ENCODE results near the gene CSH2.
A peak's percentile ranks its signal among the peaks of the same experiment; 100 is the strongest.

The CSH2 gene

DNA sequence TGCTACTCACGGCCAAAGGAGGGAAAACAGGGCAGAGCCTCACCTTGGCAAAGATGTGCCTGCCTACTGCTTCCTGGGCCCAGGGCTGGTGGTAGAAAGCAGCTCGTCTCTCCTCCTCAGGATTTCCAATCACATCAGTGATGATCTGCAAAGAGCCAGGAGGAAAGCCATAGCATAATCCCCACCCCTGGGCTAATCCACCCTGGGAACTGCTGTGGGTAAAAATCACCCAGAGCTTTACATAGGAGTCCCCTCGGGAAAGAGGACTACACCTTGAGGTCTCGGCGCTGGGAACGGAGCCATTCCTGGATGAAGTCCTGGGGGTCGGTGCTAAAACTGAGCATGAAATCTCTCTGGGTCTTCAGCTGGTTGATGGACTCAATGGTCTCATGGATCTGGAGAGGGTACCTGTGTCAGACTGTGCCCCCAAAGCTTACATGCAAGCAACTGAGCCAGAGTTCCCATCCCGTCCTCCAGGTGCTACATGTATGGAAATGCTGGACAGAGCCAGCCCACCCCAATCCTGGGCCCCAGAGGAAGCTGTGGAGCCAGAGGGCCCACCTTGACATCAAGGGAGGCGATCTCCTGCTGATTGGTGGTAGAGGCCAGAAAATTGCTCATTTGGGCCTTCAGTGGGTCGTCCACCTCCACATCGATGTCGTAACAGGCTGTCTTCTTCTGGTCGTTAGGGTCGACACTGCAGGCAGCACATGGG, 40.3 kb downstream of the CSH2 start:
- DNase-seq, result no peak

DNA sequence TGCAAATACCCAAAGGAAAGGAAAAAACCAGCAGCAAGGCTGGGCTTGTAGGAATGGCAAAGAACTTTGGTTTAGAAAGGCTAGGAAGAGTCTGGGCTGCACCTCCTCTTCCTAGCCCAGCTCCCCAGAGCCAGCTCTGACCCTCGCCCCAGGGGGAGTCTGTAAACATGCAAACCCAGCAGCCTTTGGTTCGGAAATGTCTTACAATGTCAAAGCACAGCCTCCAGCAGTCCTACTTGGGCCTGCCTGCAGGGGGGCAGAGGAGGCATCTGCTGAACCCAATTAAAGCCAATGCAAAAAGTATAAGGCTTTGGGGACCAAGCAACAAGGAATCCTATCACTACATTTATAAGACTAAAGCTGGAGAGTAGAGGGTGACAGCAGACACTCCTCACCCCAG, 41.0 kb downstream of the CSH2 start:
- no peak for DNase-seq

- DNase-seq, result no peak
Observed at GRCh38 chr17:63832014-63832413, 41.5 kb downstream of the CSH2 start.

DNA sequence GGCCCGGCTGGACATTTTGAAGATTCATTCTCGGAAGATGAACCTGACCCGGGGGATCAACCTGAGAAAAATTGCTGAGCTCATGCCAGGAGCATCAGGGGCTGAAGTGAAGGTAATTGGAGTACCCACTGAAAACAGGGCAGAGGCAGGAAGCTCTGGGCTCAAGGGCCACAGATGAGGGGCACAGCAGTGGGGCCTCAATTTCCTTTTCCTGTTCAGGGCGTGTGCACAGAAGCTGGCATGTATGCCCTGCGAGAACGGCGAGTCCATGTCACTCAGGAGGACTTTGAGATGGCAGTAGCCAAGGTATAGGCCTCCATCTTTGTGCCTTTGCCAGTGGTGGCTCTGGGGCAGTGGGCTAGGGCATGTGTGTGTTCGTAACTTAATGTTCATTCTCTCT, 42.0 kb downstream of the CSH2 start:
- no peak for DNase-seq

DNA sequence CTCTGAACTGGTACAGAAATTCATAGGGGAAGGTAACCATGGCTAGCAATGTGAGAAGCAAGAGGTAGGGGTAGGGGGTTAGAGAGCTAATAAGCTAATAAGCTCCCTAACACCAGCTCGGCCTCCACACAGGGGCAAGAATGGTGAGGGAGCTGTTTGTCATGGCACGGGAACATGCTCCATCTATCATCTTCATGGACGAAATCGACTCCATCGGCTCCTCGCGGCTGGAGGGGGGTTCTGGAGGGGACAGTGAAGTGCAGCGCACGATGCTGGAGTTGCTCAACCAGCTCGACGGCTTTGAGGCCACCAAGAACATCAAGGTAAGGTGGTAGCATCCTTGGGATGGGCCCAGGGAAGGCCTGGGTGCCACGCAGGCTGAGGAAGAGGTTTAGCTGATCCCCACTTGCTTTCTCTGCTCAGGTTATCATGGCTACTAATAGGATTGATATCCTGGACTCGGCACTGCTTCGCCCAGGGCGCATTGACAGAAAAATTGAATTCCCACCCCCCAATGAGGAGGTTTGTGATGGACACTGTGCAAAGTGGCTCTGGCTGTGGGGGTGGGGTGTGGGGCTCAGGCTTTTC, 42.5 kb downstream of the CSH2 start:
- DNase-seq, result no peak

- DNase-seq, result no peak
Observed at GRCh38 chr17:63830278-63830677, 43.2 kb downstream of the CSH2 start.

DNA sequence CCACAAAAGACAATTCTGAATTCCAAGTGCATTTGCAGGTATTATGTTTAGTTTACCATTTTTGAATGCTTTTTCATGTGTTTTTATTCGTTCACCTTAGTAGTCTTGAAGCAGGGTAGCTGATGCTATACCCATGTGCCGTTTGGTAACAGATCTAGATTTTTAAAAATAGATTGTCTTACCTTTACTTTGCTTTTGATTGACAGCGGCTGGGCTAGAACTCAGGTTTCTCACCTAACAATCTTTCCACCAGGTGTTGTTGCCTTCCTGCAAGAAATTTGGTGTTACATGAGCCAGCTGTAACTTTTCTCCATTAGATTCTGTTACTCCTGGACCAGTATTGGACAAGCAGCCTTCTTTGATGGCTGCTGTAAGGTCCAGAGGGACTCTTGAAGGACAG, 44.5 kb downstream of the CSH2 start:
- DNase-seq, result no peak

DNA sequence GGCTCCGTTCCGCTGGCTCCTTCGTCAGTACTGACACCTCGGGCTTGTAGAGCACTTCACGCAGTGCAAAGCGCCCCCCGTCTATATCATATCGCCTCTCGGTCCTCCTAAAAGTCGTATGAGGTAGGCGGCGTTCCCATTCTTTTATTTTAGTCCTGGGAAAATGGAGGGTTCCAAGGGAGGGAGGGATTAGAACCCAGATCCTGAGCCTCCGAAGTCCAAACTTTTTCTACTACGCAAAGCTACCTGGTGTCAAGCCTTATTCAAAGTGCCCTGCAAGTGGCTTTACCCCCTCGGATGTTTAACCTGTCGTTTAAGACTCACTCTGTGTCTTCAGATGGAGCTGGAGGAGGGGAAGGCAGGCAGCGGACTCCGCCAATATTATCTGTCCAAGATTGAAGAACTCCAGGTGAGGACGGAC, 45.7 kb downstream of the CSH2 start:
- no peak for DNase-seq

DNA sequence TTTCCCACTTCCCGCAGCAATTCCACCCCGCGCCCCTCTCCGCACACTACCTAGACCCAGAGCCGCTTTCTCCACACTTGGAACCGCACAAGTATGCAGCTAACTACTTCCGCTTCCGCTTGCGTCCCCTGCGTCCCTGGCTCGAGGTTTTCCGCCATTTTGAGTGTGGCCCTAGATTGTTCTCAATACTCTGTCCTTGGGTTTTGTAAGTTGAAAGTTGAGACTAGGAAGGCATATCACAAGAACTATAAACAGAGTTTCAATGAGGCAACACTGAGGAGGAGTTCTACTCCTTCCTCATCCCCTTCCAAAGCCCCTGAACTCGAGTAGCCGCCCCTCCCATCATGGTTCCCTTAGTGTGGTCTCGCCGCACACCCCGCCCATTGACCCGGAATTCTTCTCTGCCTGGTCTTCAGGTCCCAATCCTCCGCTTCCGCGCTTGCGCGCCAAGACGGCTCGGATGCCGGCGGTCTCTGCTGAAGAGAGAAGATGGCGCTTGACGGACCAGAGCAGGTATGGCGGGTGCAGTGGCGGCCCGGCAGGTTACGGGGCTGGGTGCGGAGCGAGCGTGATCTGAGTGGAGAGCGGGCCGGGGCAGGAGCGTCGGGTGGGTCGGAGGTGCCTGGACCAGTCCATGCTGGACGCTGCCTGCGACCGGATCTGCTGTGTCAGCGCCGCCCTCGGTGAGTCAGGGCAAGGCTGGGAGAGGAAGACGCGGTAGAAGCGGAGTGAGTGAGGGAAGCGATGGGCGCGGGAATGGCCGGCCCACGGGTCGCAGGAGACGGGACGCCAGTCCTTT, 46.3 kb downstream of the CSH2 start, which contains the start of the genes FTSJ3 and PSMC5:
Gene FTSJ3, minus strand, starts transcription at position 662 of the 799 bp plus-strand sequence. CDS start 761 bp downstream, outside the sequence.
Gene PSMC5, plus strand, starts transcription at position 430 of the 799 bp plus-strand sequence. Its CDS starts 60 bp downstream, at position 490.
- DNase-seq, result peak; percentile 97

DNA sequence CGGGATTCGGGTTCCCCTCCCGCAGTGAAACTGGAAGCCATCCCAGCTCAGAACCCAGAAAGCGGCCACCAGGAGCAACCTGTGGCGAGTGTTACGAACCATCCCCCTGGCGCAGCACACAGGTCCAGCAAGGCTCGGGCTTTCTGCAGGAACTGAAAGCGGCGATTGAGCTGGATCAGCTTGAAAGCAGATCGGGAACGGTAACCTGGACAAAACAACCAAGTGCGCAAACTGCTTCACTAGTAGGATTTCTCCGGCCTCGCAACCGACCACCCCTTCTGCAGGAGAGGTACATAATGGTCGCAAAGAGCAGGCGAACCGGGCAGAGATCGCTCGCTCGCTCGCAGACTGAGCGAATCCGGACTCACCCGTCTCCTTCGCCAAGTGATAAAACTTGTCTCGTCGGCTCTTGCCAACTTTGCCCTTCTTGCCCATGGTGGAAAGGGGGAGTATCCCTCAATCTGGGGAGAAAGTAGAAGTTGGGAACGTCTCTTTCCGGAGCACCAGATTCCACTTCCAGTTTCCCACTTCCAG, 46.9 kb downstream of the CSH2 start:
- DNase-seq, result no peak

DNA sequence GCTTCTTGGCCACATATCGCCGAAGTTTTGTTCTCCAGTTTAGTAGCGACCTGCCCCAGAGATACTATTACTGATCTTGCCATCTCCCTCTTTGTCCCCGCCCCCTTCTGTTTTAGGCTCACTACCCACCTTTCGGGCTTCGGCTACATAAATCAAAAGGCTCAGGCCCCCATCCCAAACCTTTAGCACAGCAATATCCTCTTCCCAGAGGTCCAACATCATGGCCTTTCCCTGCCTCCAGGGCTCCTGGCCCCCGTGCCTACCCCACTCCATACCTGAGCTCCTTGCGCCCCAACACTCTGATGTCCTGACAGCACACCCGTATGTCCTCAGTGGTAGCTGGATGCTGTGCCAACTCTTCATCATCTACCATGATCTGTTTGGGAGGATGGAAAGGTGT, 49.1 kb downstream of the CSH2 start:
- no peak for DNase-seq

GRCh38 chr17:63823659-63824331, 49.7 kb downstream of the CSH2 start:
- no peak for DNase-seq

- DNase-seq, result no peak
Observed at GRCh38 chr17:63822537-63822936, 50.9 kb downstream of the CSH2 start.

All from left hindlimb (tissue), 1 donor.